DOHH2 (cell line): Measurements from ENCODE around the gene TRH.

Experiments
- CTCF ChIP-seq: fragments of 200-600 bp; sonication (generic); IDR thresholded peaks from one replicate; pipeline ENCODE4 v1.5.1; 2014; ENCODE audit warnings: antibody characterized with exemption, mild to moderate bottlenecking, low read depth, low read length; ENCODE audit not compliant: poor library complexity, severe bottlenecking
- EZH2phosphoT487 ChIP-seq: fragments of 200-600 bp; sonication (generic); IDR thresholded peaks from 2 replicates; pipeline ENCODE4 v1.6.1; 2017; ENCODE audit warnings: borderline replicate concordance, mild to moderate bottlenecking, antibody characterized with exemption, low read length, moderate library complexity, mixed read lengths

- TF ChIP-seq CTCF (no peak), EZH2phosphoT487 (no peak)
Measured at GRCh38 chr3:129927072-129927471, 47.4 kb upstream of the TRH start.
